ENCODE measurements around the gene HINT2. TPM values are rescaled to one million over a fixed set of nuclear protein-coding genes. Genes with fewer than 3 reads are reported as not detected.

Gene HINT2
- total RNA-seq, 1 experiment from 2014 or later, result 33.9 TPM

GRCh38 chr9:35813434-35814105 lies 1.3 kb downstream of the HINT2 start:
- H3K36me3 Mint-ChIP-seq (ENCODE audit: insufficient read depth, unreplicated experiment), result peaks cover 29% of the 10 kb centered on the region
- peak overlapping the region; percentile 75 for H3K4me3 Mint-ChIP-seq (ENCODE audit: low read depth, unreplicated experiment)
- TF ChIP-seq, protein P1, sequence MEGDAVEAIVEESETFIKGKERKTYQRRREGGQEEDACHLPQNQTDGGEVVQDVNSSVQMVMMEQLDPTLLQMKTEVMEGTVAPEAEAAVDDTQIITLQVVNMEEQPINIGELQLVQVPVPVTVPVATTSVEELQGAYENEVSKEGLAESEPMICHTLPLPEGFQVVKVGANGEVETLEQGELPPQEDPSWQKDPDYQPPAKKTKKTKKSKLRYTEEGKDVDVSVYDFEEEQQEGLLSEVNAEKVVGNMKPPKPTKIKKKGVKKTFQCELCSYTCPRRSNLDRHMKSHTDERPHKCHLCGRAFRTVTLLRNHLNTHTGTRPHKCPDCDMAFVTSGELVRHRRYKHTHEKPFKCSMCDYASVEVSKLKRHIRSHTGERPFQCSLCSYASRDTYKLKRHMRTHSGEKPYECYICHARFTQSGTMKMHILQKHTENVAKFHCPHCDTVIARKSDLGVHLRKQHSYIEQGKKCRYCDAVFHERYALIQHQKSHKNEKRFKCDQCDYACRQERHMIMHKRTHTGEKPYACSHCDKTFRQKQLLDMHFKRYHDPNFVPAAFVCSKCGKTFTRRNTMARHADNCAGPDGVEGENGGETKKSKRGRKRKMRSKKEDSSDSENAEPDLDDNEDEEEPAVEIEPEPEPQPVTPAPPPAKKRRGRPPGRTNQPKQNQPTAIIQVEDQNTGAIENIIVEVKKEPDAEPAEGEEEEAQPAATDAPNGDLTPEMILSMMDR (IDR thresholded peaks at IDR 0.05; ENCODE audit: unreplicated experiment), result peak; percentile 40
- BruUV-seq (replicated peaks), result TSS peak; percentile 82
- H3K27me3 Mint-ChIP-seq (ENCODE audit: unreplicated experiment), result peaks cover 19% of the 10 kb centered on the region
- H3K27ac Mint-ChIP-seq (ENCODE audit: unreplicated experiment), result no peak overlapping the region
- peaks cover 8% of the 10 kb centered on the region for H3K4me1 Mint-ChIP-seq (ENCODE audit: low read depth, unreplicated experiment)
- intact Hi-C loops (cut with micrococcal nuclease; ENCODE audit: unreplicated experiment), result loop anchor here (2.0 to 10.0 kb wide), 2 partner anchors 15 to 79 kb away; partner anchors contain the start of genes CREB3, FAM221B, TLN1 and TMEM8B
- peak; percentile 24 for DNase-seq
- no peaks in the 10 kb centered on the region for H3K9me3 Mint-ChIP-seq (ENCODE audit: low read depth, unreplicated experiment)
- CTCF ChIA-PET, result interaction anchor here (0.6 to 1.7 kb wide), 5 partner anchors 16 to 119 kb away, joined by 3 to 5 read pairs (median 3); partner anchors contain the start of genes GBA2, RGP1 and TMEM8B

DNA sequence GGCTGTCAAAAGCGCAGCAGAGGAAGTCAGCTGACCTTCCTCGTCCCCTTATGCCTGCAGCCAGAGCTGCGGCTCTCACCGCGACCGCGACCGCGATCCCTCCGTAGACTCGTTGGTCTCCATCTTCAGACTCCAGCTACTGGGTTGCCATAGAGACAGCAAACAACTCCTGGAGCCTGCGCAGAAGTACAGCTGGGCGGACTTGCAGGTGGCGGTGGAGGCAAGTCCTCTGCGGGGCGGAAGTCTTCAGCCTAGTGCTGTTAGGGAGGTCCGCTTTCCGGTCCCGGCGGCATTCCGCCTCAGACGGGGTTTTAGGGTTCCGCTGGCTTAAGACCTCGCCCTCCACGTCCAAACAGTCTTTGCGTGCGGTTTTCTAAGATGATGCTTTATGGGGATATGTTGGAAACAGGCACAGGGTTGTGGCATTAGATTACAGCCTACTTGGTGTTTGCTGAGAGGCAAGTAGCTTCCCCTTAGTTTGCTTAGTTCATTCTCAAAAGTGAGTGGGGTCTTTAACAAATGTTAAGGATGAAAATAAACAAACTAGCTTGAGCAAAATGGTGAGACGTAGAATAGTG lies 2.7 kb downstream of the HINT2 start, which contains the start of gene SPAG8:
Gene SPAG8, minus strand, starts transcription at position 238 of the 578 bp plus-strand sequence. Its CDS starts 115 bp downstream, at position 123.
- TF ChIP-seq, protein P1 (IDR thresholded peaks at IDR 0.05; ENCODE audit: unreplicated experiment), result no peak
- BruUV-seq (replicated peaks), result no TSS peak
- DNase-seq, result peak; percentile 82
- peak within 1 kb of the TSS; percentile 66 for H3K4me3 Mint-ChIP-seq (ENCODE audit: low read depth, unreplicated experiment)
- H3K27me3 Mint-ChIP-seq (ENCODE audit: unreplicated experiment), result peaks cover 5% of the 10 kb centered on the region
- intact Hi-C loops (cut with micrococcal nuclease; ENCODE audit: unreplicated experiment), result loop anchor here (10.0 kb wide), 1 partner anchor 77 kb away; the partner anchor contains the start of genes CREB3 and TLN1
- peaks cover 33% of the 10 kb centered on the region for H3K36me3 Mint-ChIP-seq (ENCODE audit: insufficient read depth, unreplicated experiment)
- H3K9me3 Mint-ChIP-seq (ENCODE audit: low read depth, unreplicated experiment), result no peaks in the 10 kb centered on the region
- H3K4me1 Mint-ChIP-seq (ENCODE audit: low read depth, unreplicated experiment), result peaks cover 8% of the 10 kb centered on the region
- no peak within 1 kb of the TSS for H3K27ac Mint-ChIP-seq (ENCODE audit: unreplicated experiment)
- CTCF ChIA-PET, result interaction anchor here (0.6 to 1.4 kb wide), 2 partner anchors 33 to 76 kb away, joined by 3 read pairs; no protein-coding TSS in a partner anchor

GRCh38 chr9:35811381-35812024 lies 3.3 kb downstream of the HINT2 start:
- TF ChIP-seq, protein P1 (IDR thresholded peaks at IDR 0.05; ENCODE audit: unreplicated experiment), result no peak
- intact Hi-C loops (cut with micrococcal nuclease; ENCODE audit: unreplicated experiment), result loop anchor here (10.0 kb wide), 1 partner anchor 77 kb away; the partner anchor contains the start of genes CREB3 and TLN1
- Mint-ChIP-seq H3K27ac (ENCODE audit: unreplicated experiment) (no peak overlapping the region), H3K9me3 (ENCODE audit: low read depth, unreplicated experiment) (no peaks in the 10 kb centered on the region), H3K36me3 (ENCODE audit: insufficient read depth, unreplicated experiment) (peaks cover 33% of the 10 kb centered on the region), H3K4me1 (ENCODE audit: low read depth, unreplicated experiment) (peaks cover 8% of the 10 kb centered on the region), H3K4me3 (ENCODE audit: low read depth, unreplicated experiment) (peak overlapping the region; percentile 66), H3K27me3 (ENCODE audit: unreplicated experiment) (no peaks in the 10 kb centered on the region)
- DNase-seq, result no peak
- CTCF ChIA-PET, result interaction anchor here (0.6 to 1.4 kb wide), 2 partner anchors 33 to 75 kb away, joined by 3 read pairs; no protein-coding TSS in a partner anchor
- no TSS peak for BruUV-seq (replicated peaks)

GRCh38 chr9:35810122-35810521 lies 4.7 kb downstream of the HINT2 start:
- CTCF ChIA-PET, result interaction anchor here (0.6 kb wide), 1 partner anchor 60 kb away, joined by 3 read pairs; no protein-coding TSS in a partner anchor
- H3K9me3 Mint-ChIP-seq (ENCODE audit: low read depth, unreplicated experiment), result no peaks in the 10 kb centered on the region
- H3K4me3 Mint-ChIP-seq (ENCODE audit: low read depth, unreplicated experiment), result no peak overlapping the region

More at GRCh38 chr9:35810122-35810521, 4.7 kb downstream of the HINT2 start:
- Mint-ChIP-seq H3K4me1 (ENCODE audit: low read depth, unreplicated experiment) (peaks cover 8% of the 10 kb centered on the region), H3K27ac (ENCODE audit: unreplicated experiment) (no peak overlapping the region), H3K27me3 (ENCODE audit: unreplicated experiment) (no peaks in the 10 kb centered on the region), H3K36me3 (ENCODE audit: insufficient read depth, unreplicated experiment) (peaks cover 26% of the 10 kb centered on the region)
- intact Hi-C loops (cut with micrococcal nuclease; ENCODE audit: unreplicated experiment), result loop anchor here (10.0 kb wide), 1 partner anchor 75 kb away; the partner anchor contains the start of genes CREB3 and TLN1
- DNase-seq, result no peak
- no TSS peak for BruUV-seq (replicated peaks)
- TF ChIP-seq, protein P1 (IDR thresholded peaks at IDR 0.05; ENCODE audit: unreplicated experiment), result no peak
